Ectodermal cell (in vitro differentiated cells): ENCODE data around the gene CFAP52.
"Not testable (repeated sequence)": the region's sequence is repeated elsewhere in the genome, so short reads cannot be mapped to it uniquely, and the experiment has no call there.

Experiments used
- H3K27ac ChIP-seq: 2 replicates; pipeline ENCODE4 v1.7.0; 2013; ENCODE audit warnings: mild to moderate bottlenecking, low read depth, low read length; ENCODE audit not compliant: insufficient read depth, poor library complexity, severe bottlenecking
- H3K27me3 ChIP-seq: 2 replicates; pipeline ENCODE4 v1.7.0; 2013; ENCODE audit warnings: mild to moderate bottlenecking, low read length; ENCODE audit not compliant: insufficient read depth, control insufficient read depth, poor library complexity, severe bottlenecking
- H3K36me3 ChIP-seq: one replicate; pipeline ENCODE4 v1.7.0; 2013; ENCODE audit warnings: low read length; ENCODE audit not compliant: control insufficient read depth, insufficient read depth
- H3K4me1 ChIP-seq: one replicate; pipeline ENCODE4 v1.7.0; 2013; ENCODE audit warnings: low read length; ENCODE audit not compliant: control insufficient read depth, insufficient read depth
- H3K4me3 ChIP-seq: 2 replicates; pipeline ENCODE4 v1.7.0; 2013; ENCODE audit warnings: low read depth, low read length, control low read depth; ENCODE audit not compliant: insufficient read depth
- H3K9me3 ChIP-seq: 2 replicates; pipeline ENCODE4 v1.7.0; 2013; ENCODE audit warnings: mild to moderate bottlenecking, low read length, moderate library complexity; ENCODE audit not compliant: control insufficient read depth
- WGBS, 2 experiments: methylation state at CpG; one replicate each; pipeline ENCODE4 v1.1.7; 2013; ENCODE audit warnings: missing lambda C conversion rate in 2 of 2; 5-methylcytosine and 5-hydroxymethylcytosine counted together

The CFAP52 gene

GRCh38 chr17:9607058-9607457, 30.6 kb downstream of the CFAP52 start:
- H3K27me3 ChIP-seq, H3K9me3 ChIP-seq, H3K4me3 ChIP-seq, H3K4me1 ChIP-seq, H3K36me3 ChIP-seq, H3K27ac ChIP-seq: not testable (repeated sequence)
- WGBS, 2 experiments = 80 to 83% methylated on average over 5 of the region's 5 CpGs

DNA sequence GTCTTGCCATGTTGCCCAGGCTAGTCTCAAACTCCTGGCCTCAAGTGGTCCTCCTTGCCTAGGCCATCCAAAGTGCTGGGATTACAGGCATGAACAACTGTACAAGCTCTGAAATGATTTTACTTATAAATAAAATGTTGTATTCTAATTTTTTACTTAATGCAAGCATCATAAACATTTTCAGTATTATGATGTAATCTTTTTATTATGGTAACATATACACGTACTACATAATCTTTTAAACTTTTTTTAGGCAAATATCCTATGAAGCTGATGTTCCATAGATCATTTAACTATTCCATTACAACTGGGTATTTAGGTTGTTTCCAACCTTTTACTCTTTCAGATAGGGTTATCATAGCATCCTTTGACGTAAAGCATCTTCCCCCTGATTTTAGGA, 35.1 kb downstream of the CFAP52 start:
- Histone ChIP-seq H3K9me3 (peaks cover 2% of the 10 kb centered on the region), H3K4me3 (no peak overlapping the region), H3K27me3 (no peaks in the 10 kb centered on the region), H3K27ac (no peak overlapping the region), H3K36me3 (no peaks in the 10 kb centered on the region), H3K4me1 (no peaks in the 10 kb centered on the region)
- WGBS, 2 experiments = 100% methylated on average over 1 of the region's 2 CpGs; no CpG with 5 or more reads in 1 of the 2 experiments

DNA sequence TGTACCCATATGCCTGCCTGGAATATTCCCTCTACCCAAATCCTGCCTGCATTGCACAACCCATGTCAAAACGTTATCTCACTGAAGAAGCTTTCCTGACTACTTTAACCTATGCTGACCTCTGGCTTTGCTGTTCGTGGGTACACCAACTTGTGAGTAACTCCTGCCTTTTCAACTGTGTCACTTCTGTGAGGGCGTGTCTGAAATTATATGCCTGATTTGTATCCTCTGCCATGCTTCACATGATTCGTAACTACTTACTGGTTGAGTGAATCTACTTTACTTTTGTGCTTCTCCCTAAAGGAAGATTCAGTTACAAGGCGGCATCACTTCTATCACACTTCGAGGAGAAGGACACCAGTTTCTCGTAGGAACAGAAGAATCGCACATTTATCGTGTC, 35.6 kb downstream of the CFAP52 start:
- H3K4me3 ChIP-seq = no peak overlapping the region
- peaks cover 2% of the 10 kb centered on the region for H3K9me3 ChIP-seq
- H3K27me3 ChIP-seq = no peaks in the 10 kb centered on the region
- H3K27ac ChIP-seq = no peak overlapping the region
- no peaks in the 10 kb centered on the region for H3K4me1 ChIP-seq
- WGBS, 2 experiments = 91 to 93% methylated on average over 9 of the region's 9 CpGs
- H3K36me3 ChIP-seq = no peaks in the 10 kb centered on the region

DNA sequence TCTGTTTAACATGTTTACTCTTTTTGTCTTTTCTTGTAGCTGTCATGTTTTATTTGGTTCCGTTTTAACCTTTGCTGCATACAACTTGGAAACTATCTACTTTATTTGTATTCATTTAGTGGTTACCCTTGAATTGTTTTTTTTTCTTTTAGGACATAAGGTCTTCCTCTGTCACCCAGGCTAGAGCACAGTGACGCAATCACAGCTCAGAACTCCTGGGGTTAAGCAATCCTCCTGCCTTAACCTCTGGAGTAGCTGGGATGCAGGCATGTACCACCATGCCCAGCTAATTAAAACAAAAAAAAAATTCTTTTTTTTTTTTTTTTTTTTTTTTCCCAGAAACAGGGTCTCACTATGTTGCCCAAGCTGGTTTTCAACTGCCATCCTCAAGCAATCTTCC, 39.0 kb downstream of the CFAP52 start:
- WGBS, 2 experiments = 94% methylated on average over 1 of the region's 2 CpGs
- Histone ChIP-seq H3K9me3 (peaks cover 2% of the 10 kb centered on the region), H3K36me3 (no peaks in the 10 kb centered on the region), H3K4me3 (no peak overlapping the region), H3K4me1 (no peaks in the 10 kb centered on the region), H3K27ac (no peak overlapping the region), H3K27me3 (no peaks in the 10 kb centered on the region)

- Histone ChIP-seq H3K36me3 (no peaks in the 10 kb centered on the region), H3K4me1 (no peaks in the 10 kb centered on the region), H3K4me3 (no peak overlapping the region), H3K27me3 (no peaks in the 10 kb centered on the region), H3K9me3 (no peaks in the 10 kb centered on the region), H3K27ac (no peak overlapping the region)
Observed at GRCh38 chr17:9622961-9623360, 46.5 kb downstream of the CFAP52 start.

- H3K27ac ChIP-seq = no peak overlapping the region
- 91 to 94% methylated on average over 10 of the region's 10 CpGs for WGBS, 2 experiments
- no peaks in the 10 kb centered on the region for H3K9me3 ChIP-seq
- no peaks in the 10 kb centered on the region for H3K27me3 ChIP-seq
- no peaks in the 10 kb centered on the region for H3K4me1 ChIP-seq
- no peaks in the 10 kb centered on the region for H3K36me3 ChIP-seq
- H3K4me3 ChIP-seq = no peak overlapping the region
Observed at GRCh38 chr17:9628509-9628908, 52.1 kb downstream of the CFAP52 start.

GRCh38 chr17:9632741-9633140, 56.3 kb downstream of the CFAP52 start:
- Histone ChIP-seq H3K27me3 (no peaks in the 10 kb centered on the region), H3K36me3 (no peaks in the 10 kb centered on the region), H3K9me3 (no peaks in the 10 kb centered on the region), H3K27ac (no peak overlapping the region), H3K4me1 (no peaks in the 10 kb centered on the region), H3K4me3 (no peak overlapping the region)
- WGBS, 2 experiments = 90 to 93% methylated on average over 11 of the region's 11 CpGs

DNA sequence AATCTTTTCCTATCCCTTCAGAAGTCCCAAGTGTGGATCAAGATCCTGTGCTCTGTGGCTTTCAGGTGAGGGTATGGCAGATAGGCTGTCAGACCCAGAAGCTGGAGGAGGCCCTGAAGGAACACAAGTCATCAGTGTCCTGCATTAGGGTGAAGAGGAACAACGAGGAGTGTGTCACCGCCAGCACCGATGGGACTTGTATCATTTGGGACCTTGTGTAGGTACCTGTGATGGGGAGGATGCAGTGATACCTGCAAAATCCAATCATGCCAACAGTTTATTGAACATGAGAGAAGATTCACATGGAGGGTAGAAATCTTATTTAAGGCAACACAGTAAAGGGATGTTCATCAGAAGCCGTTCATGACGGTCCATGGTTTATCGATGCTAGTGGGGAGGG, 58.9 kb downstream of the CFAP52 start:
- Histone ChIP-seq H3K4me1 (no peaks in the 10 kb centered on the region), H3K4me3 (no peak overlapping the region), H3K36me3 (no peaks in the 10 kb centered on the region), H3K27ac (no peak overlapping the region), H3K27me3 (no peaks in the 10 kb centered on the region), H3K9me3 (no peaks in the 10 kb centered on the region)
- 96% methylated on average over 6 of the region's 6 CpGs for WGBS, 2 experiments

GRCh38 chr17:9636501-9636900, 60.1 kb downstream of the CFAP52 start:
- Histone ChIP-seq H3K36me3 (no peaks in the 10 kb centered on the region), H3K9me3 (no peaks in the 10 kb centered on the region), H3K27me3 (no peaks in the 10 kb centered on the region), H3K4me3 (no peak overlapping the region), H3K27ac (no peak overlapping the region), H3K4me1 (no peaks in the 10 kb centered on the region)
- whole genome bisulfite sequencing, 2 experiments = 92 to 94% methylated on average over 11 to 12 of the region's 12 CpGs

DNA sequence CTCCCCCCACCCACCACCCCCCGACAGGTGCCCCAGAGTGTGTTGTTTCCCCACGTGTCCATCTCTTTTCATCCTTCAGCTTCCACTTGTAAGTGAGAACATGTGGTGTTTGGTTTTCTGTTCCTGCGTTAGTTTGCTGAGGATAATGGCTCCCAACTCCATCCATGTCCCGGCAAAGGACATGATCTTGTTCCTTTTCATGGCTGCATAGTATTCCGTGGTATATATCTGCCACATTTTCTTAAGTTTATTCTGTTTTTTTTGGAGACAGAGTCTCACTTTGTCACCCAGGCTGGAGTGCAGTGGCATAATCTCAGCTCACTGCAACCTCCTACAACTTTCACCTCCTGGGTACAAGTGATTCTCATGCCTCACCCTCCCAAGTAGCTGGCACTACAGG, 63.9 kb downstream of the CFAP52 start:
- H3K4me1 ChIP-seq, H3K36me3 ChIP-seq, H3K27me3 ChIP-seq, H3K9me3 ChIP-seq, H3K4me3 ChIP-seq, H3K27ac ChIP-seq: not testable (repeated sequence)
- WGBS, 2 experiments = 84 to 94% methylated on average over 4 to 5 of the region's 5 CpGs

DNA sequence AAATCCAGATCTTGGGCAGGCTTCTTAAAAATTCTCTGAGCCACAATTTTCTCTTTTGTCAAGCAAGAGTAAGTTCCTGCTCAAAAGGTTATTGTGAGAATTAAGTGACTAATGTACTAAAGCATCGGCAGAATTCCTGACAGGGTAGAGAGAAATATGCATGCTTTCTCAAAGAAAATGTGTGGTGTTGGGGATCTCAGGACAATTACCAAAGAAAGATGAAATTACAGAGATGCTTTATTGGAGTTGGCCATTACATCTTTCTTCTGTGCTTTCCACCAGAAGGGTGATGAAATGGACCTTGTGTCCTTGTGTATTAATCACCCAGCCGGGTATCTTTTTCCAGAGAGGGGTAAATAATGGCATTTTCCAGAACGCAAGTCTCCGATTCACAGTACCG, 67.2 kb downstream of the CFAP52 start:
- 94 to 95% methylated on average over 5 of the region's 5 CpGs for WGBS, 2 experiments
- Histone ChIP-seq H3K4me1 (peaks cover 19% of the 10 kb centered on the region), H3K27me3 (peaks cover 39% of the 10 kb centered on the region), H3K4me3 (no peak overlapping the region), H3K36me3 (no peaks in the 10 kb centered on the region), H3K27ac (no peak overlapping the region), H3K9me3 (no peaks in the 10 kb centered on the region)
